GM19025 (cell line): ENCODE results near the gene GMCL1.
"Not testable (repeated sequence)": the region's sequence is repeated elsewhere in the genome, so short reads cannot be mapped to it uniquely, and the experiment has no call there.

Experiments used
- ATAC-seq: cut with Tn5 transposase; IDR thresholded peaks from one replicate; pipeline ENCODE4 v1.9.1; 2021; ENCODE audit warnings: mild to moderate bottlenecking, low read depth, moderate library complexity; ENCODE audit not compliant: unreplicated experiment

The GMCL1 gene

GRCh38 chr2:69846182-69847067 is 17.0 kb downstream of the GMCL1 start:
- ATAC-seq: no peak

GRCh38 chr2:69847068-69847828 is 17.8 kb downstream of the GMCL1 start:
- no peak for ATAC-seq

DNA sequence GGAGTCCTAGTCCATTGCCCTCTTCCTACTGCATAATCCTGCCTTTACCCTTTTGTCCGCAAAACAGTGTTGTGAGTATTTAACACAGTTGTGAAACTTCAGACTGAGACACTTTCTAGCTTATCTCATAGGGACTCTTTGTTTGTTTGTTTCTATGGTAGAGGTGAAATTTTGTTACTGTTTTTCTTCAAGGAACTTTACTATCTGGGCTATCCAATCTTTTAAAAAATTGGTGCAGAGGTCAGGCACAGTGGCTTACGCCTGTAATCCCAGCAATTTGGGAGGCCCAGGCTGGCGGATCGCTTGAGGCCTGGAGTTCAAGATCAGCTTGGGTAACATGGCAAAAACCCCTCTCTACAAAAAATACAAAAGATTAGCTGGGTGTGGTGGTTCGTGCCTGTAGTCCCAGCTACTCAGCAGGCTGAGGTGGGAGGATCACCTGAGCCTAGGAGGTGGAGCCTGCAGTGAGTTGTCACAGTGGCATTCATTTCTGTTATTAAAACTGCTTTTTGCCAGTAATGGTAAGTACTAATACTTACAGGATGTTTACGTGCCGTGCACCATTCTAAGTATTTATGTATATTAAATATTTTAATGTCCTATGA is 18.8 kb downstream of the GMCL1 start:
- no peak for ATAC-seq

DNA sequence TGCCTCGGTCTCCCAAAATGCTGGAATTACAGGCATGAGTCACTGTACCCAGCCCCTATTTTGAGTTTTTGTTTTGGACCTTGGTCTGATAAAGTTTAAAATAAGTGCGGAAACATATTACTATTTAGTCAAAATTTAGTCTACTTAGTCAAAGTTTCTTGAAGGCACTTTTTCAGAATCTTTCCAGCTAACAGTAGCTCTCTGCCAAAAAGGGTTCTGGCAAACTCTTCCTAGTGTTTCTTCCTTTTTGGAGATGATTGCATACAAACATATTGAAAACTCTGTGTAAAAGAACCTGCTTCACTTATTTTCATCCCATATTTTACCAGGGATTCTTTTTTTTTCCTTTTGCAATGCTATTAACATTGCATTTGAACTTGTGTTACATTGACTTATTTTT is 28.8 kb downstream of the GMCL1 start:
- ATAC-seq: no peak

DNA sequence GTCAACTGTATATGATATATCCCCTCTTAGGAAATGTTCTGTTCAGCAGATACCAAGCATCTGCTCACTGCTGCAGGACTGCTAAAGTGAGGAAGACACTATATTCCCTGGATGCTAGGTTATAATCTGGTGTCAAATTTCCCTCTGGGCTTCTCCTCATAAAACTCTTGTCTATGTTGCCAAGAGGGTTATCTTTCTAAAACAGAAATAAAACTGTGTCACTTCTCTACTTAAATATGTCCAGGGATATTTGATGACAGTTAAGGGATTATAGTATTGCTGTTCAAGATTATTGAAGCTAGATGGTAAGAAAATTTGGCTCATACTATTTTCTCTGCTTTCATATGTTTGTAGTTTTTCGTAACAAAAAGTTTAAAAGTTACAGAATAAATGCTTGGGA is 33.8 kb downstream of the GMCL1 start:
- ATAC-seq: no peak

DNA sequence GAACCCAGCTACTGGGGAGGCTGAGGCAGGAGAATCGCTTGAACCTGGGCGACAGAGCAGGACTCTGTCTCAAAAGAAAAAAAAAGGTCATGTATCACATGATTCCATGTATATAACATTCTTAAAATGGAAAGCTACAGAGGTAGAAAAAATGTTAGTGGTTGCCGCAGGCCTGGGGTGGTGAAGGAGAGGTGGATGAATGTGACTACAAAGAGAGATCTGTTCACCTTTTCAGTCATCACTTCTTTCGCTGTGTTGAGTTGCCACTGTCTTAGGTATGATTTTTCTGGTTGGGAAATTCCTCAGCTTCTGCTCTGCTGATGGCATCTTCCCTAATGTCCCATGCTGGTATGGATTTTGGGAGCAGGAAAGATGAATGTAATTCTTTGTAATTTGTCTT is 59.0 kb downstream of the GMCL1 start:
- no peak for ATAC-seq

DNA sequence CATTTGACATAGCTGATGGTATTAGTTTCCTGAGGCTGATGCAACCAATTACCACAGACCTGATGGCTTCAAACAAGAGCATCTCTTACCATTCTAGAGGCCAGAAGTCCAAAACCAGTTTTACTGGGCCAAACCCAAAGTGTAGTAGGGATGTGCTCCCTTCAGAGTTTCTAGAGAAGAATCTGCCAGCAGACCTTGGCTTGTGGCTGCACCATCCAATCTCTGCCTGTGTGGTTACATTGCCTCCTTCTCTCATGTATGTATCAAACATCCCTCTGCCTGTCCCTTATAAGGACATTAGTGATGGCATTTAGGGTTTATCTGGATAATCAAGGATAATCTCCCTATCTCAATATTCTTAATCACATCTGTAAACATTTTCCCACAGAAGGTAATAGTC is 59.8 kb downstream of the GMCL1 start:
- ATAC-seq: no peak

- ATAC-seq: no peak
Observed at GRCh38 chr2:69890881-69891280, 61.4 kb downstream of the GMCL1 start.

DNA sequence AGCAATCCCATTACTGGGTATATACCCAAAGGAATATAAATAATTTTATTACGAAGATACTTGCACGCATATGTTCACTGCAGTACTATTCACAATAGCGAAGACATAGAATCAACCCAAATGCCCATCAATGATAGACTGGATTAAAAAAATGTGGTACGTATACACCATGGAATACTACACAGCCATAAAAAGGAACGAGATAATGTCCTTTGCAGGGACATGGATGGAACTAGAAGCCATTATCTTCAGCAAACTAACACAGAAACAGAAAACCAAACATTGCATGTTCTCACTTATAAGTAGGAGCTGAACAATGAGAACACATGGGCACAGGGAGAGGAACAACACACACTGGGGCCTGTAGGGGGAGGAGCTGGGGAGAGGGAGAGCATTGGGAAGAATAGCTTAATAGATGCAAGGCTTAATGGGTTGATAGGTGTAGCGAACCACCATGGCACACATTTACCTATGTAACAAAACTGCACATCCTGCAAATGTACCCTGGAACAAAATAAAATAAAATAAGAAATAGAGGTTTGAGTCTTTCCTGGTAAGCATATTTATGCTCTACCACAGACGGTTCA is 63.5 kb downstream of the GMCL1 start:
- not testable (repeated sequence) for ATAC-seq

- peak; percentile 58 for ATAC-seq
Observed at GRCh38 chr2:69893684-69894551, 64.5 kb downstream of the GMCL1 start, which contains the start of gene SNRNP27. SNRNP27 (plus strand) TSS chr2:69893956; CDS start chr2:69893985, 29 bp downstream.

DNA sequence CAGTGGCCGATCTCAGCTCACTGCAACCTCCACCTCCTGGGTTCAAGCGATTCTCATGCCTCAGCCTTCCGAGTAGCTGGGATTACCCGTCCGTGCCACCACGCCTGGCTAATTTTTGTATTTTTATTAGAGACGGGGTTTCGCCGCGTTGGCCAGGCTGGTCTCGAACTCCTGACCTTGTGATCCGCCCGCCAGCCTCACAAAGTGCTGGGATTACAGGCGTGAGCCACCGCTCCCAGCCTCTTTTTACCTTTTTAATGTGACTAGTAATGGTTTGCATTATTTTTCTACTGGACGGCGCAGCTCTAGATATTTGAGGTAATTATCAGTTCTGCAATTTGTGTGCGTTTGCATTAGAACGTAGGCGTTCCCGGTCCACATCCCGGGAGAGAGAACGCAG is 65.3 kb downstream of the GMCL1 start:
- ATAC-seq: not testable (repeated sequence)

- ATAC-seq: no peak
Observed at GRCh38 chr2:69902213-69902922, 72.9 kb downstream of the GMCL1 start.

- ATAC-seq: no peak
Observed at GRCh38 chr2:69907216-69907615, 77.8 kb downstream of the GMCL1 start.

GRCh38 chr2:69911985-69912563 is 82.6 kb downstream of the GMCL1 start:
- no peak for ATAC-seq

DNA sequence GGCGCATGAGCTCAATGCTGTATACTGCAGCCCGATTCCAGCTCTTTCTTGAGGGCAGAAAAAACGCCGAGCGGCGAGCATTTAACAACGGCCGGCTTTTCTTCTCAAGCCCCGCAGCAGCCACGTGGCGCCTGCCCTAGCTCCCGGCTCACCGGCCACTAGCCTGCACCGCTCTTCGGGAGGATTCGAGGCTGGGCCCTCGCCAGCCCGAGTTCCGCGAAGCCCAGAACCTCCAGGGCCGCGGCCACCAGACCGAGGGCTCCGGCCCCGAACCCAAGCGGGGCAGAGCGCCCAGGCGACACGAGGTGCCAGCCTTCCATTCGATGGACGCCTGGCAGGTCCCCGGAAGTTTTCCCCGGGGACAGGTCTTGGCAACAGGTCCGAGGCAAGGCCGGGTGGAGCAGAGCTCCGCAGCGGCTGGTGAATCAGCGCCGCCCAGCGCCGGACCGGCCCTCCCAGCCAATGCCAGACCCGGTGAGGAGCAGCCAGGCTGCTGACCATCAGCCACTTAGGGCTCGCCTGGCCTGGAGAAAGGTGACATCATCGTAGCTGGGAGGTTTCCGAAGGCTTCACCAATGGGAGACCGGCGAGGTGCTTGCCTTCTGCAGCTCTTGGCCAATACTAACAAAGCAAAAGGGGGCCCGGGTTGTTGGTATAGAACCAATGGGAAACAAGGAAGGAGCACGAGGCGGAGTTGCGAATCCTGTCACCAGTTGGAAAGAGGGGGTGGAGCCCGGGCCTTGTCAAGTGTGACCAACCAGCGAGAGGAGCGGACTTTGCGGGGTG is 84.9 kb downstream of the GMCL1 start:
- ATAC-seq: peak; percentile 88

DNA sequence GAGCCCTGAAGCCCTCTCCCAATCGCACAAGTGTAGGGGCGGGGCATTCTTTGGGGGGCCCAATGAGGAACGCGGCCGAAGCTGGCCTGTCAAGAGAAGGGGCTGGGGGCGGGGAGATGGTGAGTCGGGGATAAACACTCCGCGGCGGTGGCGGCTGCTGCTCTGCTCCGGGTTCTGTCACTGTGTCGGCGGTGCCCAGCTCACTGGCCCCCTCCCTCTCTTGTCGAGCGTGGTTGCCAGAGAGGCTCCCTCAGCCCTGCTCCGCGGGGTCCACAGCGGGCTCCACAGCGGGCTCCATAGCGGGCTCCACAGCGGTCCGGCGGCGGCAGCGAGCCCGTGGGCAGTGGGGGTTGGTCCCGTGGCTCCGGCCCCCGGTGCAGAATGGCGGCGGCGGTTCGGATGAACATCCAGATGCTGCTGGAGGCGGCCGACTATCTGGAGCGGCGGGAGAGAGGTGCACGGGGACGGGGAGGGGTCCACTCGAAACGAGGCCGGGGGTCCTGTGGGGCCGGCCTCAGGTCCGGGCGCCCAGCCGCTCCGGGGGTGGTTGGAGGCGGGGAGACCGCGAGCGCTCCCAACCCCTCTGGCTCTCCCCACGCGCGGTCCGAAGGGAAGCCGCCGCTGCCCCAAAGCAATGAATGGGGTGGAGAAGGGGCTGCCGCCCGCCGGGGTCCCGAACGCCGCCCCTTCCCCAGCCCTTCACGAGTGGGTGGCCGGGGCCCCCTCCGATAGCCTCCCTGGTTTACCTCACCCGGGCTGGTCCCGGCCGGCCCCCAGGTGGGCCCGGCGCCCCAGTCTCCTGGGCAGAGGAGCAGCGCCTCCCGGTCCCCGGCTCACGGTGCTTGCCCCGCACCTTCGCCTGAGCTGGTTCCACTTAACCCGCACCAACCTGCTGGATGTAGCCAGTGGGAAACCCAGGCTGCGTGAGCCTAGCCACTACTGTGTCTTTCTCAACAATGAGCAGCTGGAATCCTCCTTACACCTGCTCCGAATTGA is 85.8 kb downstream of the GMCL1 start, which contains the start of gene MXD1:
Gene MXD1 (plus strand): TSS at position 160 of the 996 bp plus-strand sequence. CDS start 222 bp downstream, at position 382.
- ATAC-seq: no peak

DNA sequence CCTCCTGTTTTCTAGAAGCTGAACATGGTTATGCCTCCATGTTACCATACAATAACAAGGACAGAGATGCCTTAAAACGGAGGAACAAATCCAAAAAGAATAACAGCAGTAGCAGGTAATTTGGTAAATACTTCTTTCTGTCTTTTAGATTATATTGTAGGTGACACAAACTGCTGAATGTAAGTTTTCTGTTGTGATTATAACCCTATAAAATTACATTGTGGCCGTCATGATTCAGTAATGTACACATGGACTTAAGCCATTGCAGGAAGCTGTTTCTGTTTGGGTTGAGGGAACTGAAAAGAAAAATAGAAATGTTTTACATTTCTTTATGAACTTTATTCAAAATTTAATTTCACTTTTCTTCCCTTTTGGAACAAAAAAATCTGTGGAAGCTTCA is 86.6 kb downstream of the GMCL1 start:
- ATAC-seq: no peak
